HG03439 (cell line): ENCODE results near the gene LDB2.

Source experiments
- ATAC-seq: cut with Tn5 transposase; IDR thresholded peaks from one replicate; pipeline ENCODE4 v1.9.1; 2021; ENCODE audit warnings: mild to moderate bottlenecking, moderate library complexity; ENCODE audit not compliant: unreplicated experiment

The LDB2 gene

GRCh38 chr4:16884673-16885460, 13.6 kb downstream of the LDB2 start:
- no peak for ATAC-seq

- ATAC-seq = no peak
Measured at GRCh38 chr4:16883806-16884205, 14.6 kb downstream of the LDB2 start.

- no peak for ATAC-seq
Measured at GRCh38 chr4:16881151-16881884, 17.1 kb downstream of the LDB2 start.

- no peak for ATAC-seq
Measured at GRCh38 chr4:16875487-16875886, 23.0 kb downstream of the LDB2 start.

- no peak for ATAC-seq
Measured at GRCh38 chr4:16869594-16870245, 28.7 kb downstream of the LDB2 start.

- ATAC-seq = no peak
Measured at GRCh38 chr4:16868674-16869073, 29.8 kb downstream of the LDB2 start.

- no peak for ATAC-seq
Measured at GRCh38 chr4:16867827-16868226, 30.6 kb downstream of the LDB2 start.

- no peak for ATAC-seq
Measured at GRCh38 chr4:16866974-16867373, 31.5 kb downstream of the LDB2 start.

- ATAC-seq = no peak
Measured at GRCh38 chr4:16865897-16866283, 32.6 kb downstream of the LDB2 start.

- ATAC-seq = no peak
Measured at GRCh38 chr4:16865209-16865896, 33.1 kb downstream of the LDB2 start.

- no peak for ATAC-seq
Measured at GRCh38 chr4:16864199-16864598, 34.2 kb downstream of the LDB2 start.

GRCh38 chr4:16862697-16863096, 35.7 kb downstream of the LDB2 start:
- ATAC-seq = no peak

GRCh38 chr4:16860516-16860915, 37.9 kb downstream of the LDB2 start:
- no peak for ATAC-seq

- ATAC-seq = no peak
Measured at GRCh38 chr4:16859031-16859430, 39.4 kb downstream of the LDB2 start.

- no peak for ATAC-seq
Measured at GRCh38 chr4:16858275-16858752, 40.1 kb downstream of the LDB2 start.

GRCh38 chr4:16857425-16857824, 41.0 kb downstream of the LDB2 start:
- ATAC-seq = no peak

- ATAC-seq = no peak
Measured at GRCh38 chr4:16853640-16854039, 44.8 kb downstream of the LDB2 start.

- ATAC-seq = no peak
Measured at GRCh38 chr4:16852644-16853043, 45.8 kb downstream of the LDB2 start.

GRCh38 chr4:16852228-16852627, 46.2 kb downstream of the LDB2 start:
- no peak for ATAC-seq

- no peak for ATAC-seq
Measured at GRCh38 chr4:16846540-16847117, 51.8 kb downstream of the LDB2 start.
